Hematopoietic multipotent progenitor cell treated with erythropoietin and hydrocortisone succinate and interleukin-3 and kit ligand, for 8 days (in vitro differentiated cells): Measurements from ENCODE around the gene CACNA2D2.

Experiments
- DNase-seq: peaks from one replicate; pipeline ENCODE4 v3.0.0-alpha.2; 2015

CACNA2D2 gene

GRCh38 chr3:50454481-50455070, 48.9 kb downstream of the CACNA2D2 start:
- DNase-seq: no peak

- DNase-seq: no peak
These were observed 49.5 kb downstream of the CACNA2D2 start for GRCh38 chr3:50453907-50454306.

- no peak for DNase-seq
These were observed 53.1 kb downstream of the CACNA2D2 start for GRCh38 chr3:50450209-50450921.

- no peak for DNase-seq
These were observed 54.5 kb downstream of the CACNA2D2 start for GRCh38 chr3:50448752-50449539.

- DNase-seq: no peak
These were observed 56.1 kb downstream of the CACNA2D2 start for GRCh38 chr3:50447290-50447840.

GRCh38 chr3:50445919-50446318, 57.5 kb downstream of the CACNA2D2 start:
- no peak for DNase-seq

- no peak for DNase-seq
These were observed 58.7 kb downstream of the CACNA2D2 start for GRCh38 chr3:50444782-50445181.

- no peak for DNase-seq
These were observed 59.2 kb downstream of the CACNA2D2 start for GRCh38 chr3:50444213-50444612.

- DNase-seq: no peak
These were observed 60.4 kb downstream of the CACNA2D2 start for GRCh38 chr3:50442945-50443579.

- DNase-seq: no peak
These were observed 61.8 kb downstream of the CACNA2D2 start for GRCh38 chr3:50441424-50442217.

GRCh38 chr3:50436114-50436674, 67.2 kb downstream of the CACNA2D2 start:
- peak; percentile 65 for DNase-seq

GRCh38 chr3:50435371-50436113, 67.9 kb downstream of the CACNA2D2 start:
- DNase-seq: peak; percentile 12

- no peak for DNase-seq
These were observed 69.5 kb downstream of the CACNA2D2 start for GRCh38 chr3:50433954-50434353.

GRCh38 chr3:50430950-50431435, 72.4 kb downstream of the CACNA2D2 start:
- DNase-seq: no peak

GRCh38 chr3:50430191-50430590, 73.2 kb downstream of the CACNA2D2 start:
- DNase-seq: no peak

GRCh38 chr3:50428007-50428633, 75.3 kb downstream of the CACNA2D2 start:
- peak; percentile 31 for DNase-seq

GRCh38 chr3:50427217-50427616, 76.2 kb downstream of the CACNA2D2 start:
- DNase-seq: no peak

GRCh38 chr3:50425911-50426310, 77.5 kb downstream of the CACNA2D2 start:
- no peak for DNase-seq

GRCh38 chr3:50423543-50423942, 79.9 kb downstream of the CACNA2D2 start:
- no peak for DNase-seq

- DNase-seq: no peak
These were observed 81.3 kb downstream of the CACNA2D2 start for GRCh38 chr3:50422153-50422552.
